PFSK-1 (cell line): ENCODE results near the gene FAM234A.

Experiments
- FOXP2 ChIP-seq: optimal IDR thresholded peaks from 2 replicates; pipeline ENCODE3; 2011; ENCODE audit warnings: borderline replicate concordance, control low read depth, inconsistent platforms; ENCODE audit not compliant: insufficient read depth; ENCODE audit errors: extremely low read length, extremely low read depth
- POLR2AphosphoS5 ChIP-seq: IDR thresholded peaks from 2 replicates; pipeline ENCODE4 v1.6.1; 2012; ENCODE audit warnings: low read depth, mild to moderate bottlenecking, control low read depth, low read length, moderate library complexity
- REST ChIP-seq, 2 experiments: IDR thresholded peaks; 2 replicates each; pipeline versions ENCODE4 v1.6.1 to v1.8.0; 2011 to 2012; ENCODE audit warnings: low read depth in 2 of 2, low read length in 2 of 2, control low read depth in 1 of 2, inconsistent platforms in 1 of 2, mild to moderate bottlenecking in 1 of 2, moderate library complexity in 1 of 2; ENCODE audit not compliant: insufficient read depth in 1 of 2
- SIN3A ChIP-seq: IDR thresholded peaks from 2 replicates; pipeline ENCODE4 v1.6.1; 2012; ENCODE audit warnings: mild to moderate bottlenecking, low read length, moderate library complexity, borderline replicate concordance; ENCODE audit not compliant: insufficient read depth
- TAF1 ChIP-seq: IDR thresholded peaks from 2 replicates; pipeline ENCODE4 v1.6.1; 2012; ENCODE audit warnings: low read length, control low read depth, borderline replicate concordance; ENCODE audit not compliant: insufficient read depth

Gene FAM234A

GRCh38 chr16:262121-262745 lies 27.6 kb downstream of the FAM234A start:
- TF ChIP-seq FOXP2 (no peak), REST (IDR thresholded peaks at IDR 0.05; ENCODE audit: insufficient read depth in 1 of 2, low read depth in 2 of 2, low read length in 2 of 2) (no peak), TAF1 (no peak), SIN3A (no peak), POLR2AphosphoS5 (no peak)

GRCh38 chr16:263182-263774 lies 28.7 kb downstream of the FAM234A start:
- TF ChIP-seq REST (IDR thresholded peaks at IDR 0.05; ENCODE audit: insufficient read depth in 1 of 2, low read depth in 2 of 2, low read length in 2 of 2): no peak

- TF ChIP-seq REST (IDR thresholded peaks at IDR 0.05; ENCODE audit: insufficient read depth in 1 of 2, low read depth in 2 of 2, low read length in 2 of 2): no peak
- no peak for TF ChIP-seq POLR2AphosphoS5
- TF ChIP-seq TAF1: no peak
- TF ChIP-seq FOXP2: no peak
- TF ChIP-seq SIN3A: no peak
Measured at GRCh38 chr16:263944-264343, 29.3 kb downstream of the FAM234A start.

- TF ChIP-seq REST (IDR thresholded peaks at IDR 0.05; ENCODE audit: insufficient read depth in 1 of 2, low read depth in 2 of 2, low read length in 2 of 2) (no peak), FOXP2 (no peak), POLR2AphosphoS5 (no peak), SIN3A (no peak), TAF1 (no peak)
Measured at GRCh38 chr16:264440-264951, 29.9 kb downstream of the FAM234A start.

- TF ChIP-seq REST (IDR thresholded peaks at IDR 0.05; ENCODE audit: insufficient read depth in 1 of 2, low read depth in 2 of 2, low read length in 2 of 2) (no peak), TAF1 (no peak), SIN3A (no peak), POLR2AphosphoS5 (no peak)
Measured at GRCh38 chr16:265002-265529, 30.4 kb downstream of the FAM234A start.
